Activated CD4-positive, alpha-beta T cell treated with anti-CD3 and anti-CD28 coated beads for 24 hours (primary cell): Measurements from ENCODE around the gene TRPC4.
"Not testable (repeated sequence)": the region's sequence is repeated elsewhere in the genome, so short reads cannot be mapped to it uniquely, and the experiment has no call there.

ENCODE experiments used
- DNase-seq, 2 donors: peaks; one replicate each; pipeline ENCODE4 v3.0.0-alpha.2; 2020; ENCODE audit warnings: low read depth in 2 of 2

TRPC4 gene

DNA sequence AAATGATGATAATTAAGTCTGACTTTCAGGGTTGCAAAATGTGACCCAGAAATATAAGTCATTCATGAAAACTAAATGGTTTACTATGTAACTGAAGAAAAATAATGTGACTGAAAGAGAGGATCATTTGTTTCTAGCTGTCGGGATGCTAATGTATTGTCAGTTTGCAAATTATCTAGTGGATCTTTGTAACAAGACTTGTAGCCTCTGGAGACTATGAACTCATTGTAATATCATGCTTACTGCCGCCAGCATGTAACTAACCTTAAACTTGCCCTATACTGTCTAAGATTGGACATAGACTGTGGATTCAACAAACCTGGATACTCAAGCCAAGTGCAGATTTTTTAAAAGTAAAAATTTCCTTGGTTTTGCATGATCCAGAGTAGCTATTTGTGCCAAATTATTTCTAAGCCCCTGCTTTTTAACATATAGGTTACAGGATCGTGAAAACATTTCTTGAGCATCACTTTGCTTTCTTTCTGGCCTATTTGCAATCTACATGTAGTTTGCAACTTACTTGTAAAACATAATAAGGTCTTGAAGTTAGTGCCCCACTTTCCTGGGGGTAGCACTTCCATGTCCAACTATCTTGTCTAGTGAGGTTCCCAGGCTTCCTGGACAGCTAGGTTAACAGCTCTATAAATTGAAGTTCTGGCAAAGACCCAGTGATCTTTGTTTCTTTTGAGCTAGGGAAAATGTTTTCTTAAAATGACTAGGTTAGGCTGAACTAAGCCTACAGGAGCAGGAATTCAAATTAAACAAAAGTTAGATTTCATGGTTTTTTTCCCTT is 267.7 kb downstream of the TRPC4 start:
- DNase-seq: no peak

DNA sequence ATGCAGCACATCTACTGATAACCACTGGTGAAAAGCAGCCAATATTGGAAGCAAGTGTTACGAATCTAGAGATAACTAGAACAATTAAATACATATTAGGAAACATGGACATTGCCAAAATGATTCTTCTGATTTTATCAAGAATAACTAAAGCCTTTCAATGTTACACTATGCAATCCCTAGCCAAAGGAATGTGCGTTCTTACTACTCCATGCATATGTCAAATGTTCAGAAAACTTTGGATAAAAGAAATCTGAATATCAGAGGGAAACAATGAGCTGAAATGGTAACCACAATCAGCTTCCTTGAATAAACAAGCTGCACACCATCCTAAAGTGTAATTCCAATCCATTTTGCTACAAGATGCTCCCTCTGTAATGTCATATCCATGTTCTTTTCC is 270.1 kb downstream of the TRPC4 start:
- DNase-seq: no peak

DNA sequence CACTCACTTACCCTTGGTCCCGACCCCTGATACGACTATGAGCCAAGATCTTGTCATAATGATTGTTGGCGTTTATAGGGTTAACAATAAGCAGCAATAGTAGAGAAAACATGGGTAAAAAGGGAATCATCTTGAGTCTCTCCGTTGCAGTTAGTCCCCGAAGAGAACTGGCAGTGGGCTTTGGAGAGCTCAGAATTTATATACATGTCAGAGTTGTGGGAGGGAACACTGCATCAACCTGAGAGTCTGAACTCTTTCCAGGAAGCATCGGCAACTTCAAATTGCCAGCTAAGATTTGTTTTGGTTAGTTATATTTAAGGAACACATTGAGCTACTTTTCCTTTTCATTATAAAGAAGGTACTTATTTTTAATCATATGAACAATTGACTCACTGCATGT is 271.0 kb downstream of the TRPC4 start, which contains the start of gene POSTN:
Gene POSTN, minus strand, starts transcription at position 172 of the 400 bp plus-strand sequence. Its CDS starts 42 bp downstream, at position 130.
- DNase-seq: no peak

DNA sequence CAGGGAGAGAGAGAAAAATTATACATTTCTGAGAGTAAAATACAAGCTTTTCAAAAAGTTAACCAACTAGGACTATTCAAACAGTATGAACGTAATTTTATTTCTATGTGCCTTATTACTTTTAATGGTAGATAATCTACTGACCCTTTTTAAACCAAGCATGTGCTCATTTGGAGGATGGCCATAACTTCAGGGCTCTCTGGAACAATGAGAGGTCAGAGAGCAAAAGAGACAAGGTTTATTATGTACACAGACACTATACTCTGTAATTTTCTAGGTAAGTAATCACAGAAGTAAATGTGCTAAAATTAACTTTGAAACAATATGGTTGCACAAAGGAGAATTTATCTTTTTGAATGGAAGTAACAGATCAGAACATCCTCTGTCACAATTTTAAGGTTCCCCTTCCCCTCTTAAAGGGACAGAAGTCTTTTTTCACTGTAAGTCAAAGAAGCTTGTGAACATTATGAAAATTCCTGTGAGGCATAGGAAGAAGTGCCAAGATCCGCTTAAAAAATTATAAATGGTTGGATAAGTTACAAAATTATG is 272.0 kb downstream of the TRPC4 start:
- no peak for DNase-seq

DNA sequence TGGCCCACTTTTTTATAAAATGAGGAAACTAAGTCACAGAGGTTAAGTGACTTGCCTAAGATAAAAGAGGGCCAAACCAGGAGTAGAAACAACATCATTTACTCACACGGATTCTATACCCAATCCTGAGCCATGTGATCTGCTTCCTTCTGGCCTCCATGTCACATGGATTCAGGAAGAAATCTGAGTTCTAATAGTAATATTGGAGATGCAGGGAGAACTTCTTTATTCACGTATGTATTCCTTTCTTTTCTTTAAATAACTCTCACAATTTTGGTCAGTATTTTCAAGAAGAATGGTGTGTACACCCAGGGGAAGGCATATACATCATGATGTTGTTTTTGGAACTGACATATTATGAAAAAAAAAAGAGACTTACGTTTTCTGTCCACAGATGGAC is 272.8 kb downstream of the TRPC4 start:
- no peak for DNase-seq

DNA sequence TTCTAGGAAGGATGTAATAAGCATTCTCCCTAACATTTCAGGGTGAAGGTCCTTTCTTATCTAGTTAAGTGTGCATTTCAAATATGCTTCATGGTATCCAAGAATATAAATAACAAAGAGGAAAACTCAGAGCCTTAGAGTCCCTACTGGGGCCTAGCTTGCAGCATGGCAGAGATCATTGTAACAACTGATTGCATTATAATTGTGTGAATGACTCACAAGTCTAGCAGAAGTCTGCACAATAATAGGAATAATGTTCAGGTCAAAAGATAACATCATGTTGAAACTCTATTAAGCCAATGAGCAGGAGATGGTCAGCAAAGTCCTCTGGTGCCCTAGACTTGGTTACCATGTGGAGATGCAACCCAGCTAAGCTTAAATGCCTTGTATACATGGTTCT is 274.4 kb downstream of the TRPC4 start:
- no peak for DNase-seq

DNA sequence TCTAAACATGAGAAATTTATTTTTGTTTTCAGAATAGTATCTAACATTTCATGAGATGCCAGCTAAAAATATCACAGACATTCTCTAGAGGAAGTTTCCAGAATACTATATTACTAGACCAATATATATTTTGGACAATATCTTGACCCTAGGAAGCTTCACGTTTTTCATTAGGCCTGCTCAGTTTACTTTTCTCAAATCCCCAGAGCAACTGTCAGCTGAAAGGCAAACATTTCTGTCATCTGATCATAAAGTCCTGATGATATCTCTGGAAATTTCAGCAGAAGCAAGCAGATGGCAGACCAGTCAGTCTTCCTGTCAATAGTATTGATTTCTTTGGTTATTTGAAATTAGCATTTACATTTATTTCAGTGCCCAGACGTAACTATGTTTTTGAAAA is 275.0 kb downstream of the TRPC4 start:
- DNase-seq: no peak

DNA sequence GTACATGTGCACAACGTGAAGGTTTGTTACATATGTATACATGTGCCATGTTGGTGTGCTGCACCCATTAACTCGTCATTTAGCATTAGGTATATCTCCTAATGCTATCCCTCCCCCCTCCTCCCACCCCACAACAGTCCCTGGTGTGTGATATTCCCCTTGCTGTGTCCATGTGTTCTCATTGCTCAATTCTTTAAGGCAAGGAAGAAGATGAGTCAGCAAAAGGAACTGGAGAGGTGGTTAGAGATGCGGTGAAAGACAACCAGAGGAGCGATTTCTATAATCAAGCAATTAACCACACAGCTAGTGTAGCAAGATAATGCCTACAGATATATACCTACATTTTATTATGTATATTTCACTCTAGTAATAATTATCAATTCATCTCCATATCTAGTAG is 280.2 kb downstream of the TRPC4 start:
- not testable (repeated sequence) for DNase-seq

DNA sequence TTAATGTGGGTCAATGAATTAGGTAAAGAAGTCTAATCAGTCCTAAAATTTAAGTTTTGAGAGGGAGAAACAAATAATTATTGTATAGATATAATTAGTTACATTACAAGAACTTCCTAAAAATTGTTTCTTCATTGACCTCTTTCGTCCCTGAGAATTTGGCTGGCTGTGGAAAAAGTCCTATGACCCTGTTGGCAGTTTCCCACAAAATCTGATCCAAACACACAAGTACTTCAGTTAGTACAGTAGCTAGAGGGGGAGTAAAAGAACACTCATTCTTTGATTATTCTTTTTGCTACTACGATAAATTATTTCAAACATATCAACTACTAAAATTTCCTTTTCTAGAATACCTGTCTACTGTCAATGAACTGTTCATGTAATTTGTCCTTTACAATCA is 282.3 kb downstream of the TRPC4 start:
- no peak for DNase-seq
